ENCODE results near the gene STK11.
"Not testable (repeated sequence)": the region's sequence is repeated elsewhere in the genome, so short reads cannot be mapped to it uniquely, and the experiment has no call there.

STK11 gene

GRCh38 chr19:1238369-1239303 is 33.1 kb downstream of the STK11 start:
- no peak for DNase-seq

- no peak for DNase-seq
Measured at GRCh38 chr19:1239420-1239795, 33.8 kb downstream of the STK11 start.

- no peak for DNase-seq
Measured at GRCh38 chr19:1239796-1240737, 34.5 kb downstream of the STK11 start.

GRCh38 chr19:1240925-1241324 is 35.3 kb downstream of the STK11 start:
- DNase-seq, result no peak

GRCh38 chr19:1241417-1242095 is 36.0 kb downstream of the STK11 start, which contains the start of gene ATP5F1D:
TSS of gene ATP5F1D (plus strand) at chr19:1241751. CDS start at chr19:1241851, 100 bp downstream.
- DNase-seq, result no peak

GRCh38 chr19:1243768-1244692 is 38.5 kb downstream of the STK11 start:
- DNase-seq, result no peak

GRCh38 chr19:1244693-1245451 is 39.3 kb downstream of the STK11 start:
- no peak for DNase-seq

GRCh38 chr19:1245494-1246264 is 40.1 kb downstream of the STK11 start:
- DNase-seq, result no peak

- not testable (repeated sequence) for DNase-seq
Measured at GRCh38 chr19:1246265-1247087, 40.9 kb downstream of the STK11 start.

GRCh38 chr19:1247748-1248138 is 42.2 kb downstream of the STK11 start:
- DNase-seq, result no peak

GRCh38 chr19:1248139-1248785 is 42.7 kb downstream of the STK11 start, which contains the start of gene MIDN:
TSS of gene MIDN (plus strand) at chr19:1248583. CDS start at chr19:1250297, 1,714 bp downstream.
- no peak for DNase-seq

GRCh38 chr19:1248786-1249297 is 43.3 kb downstream of the STK11 start:
- no peak for DNase-seq

- DNase-seq, result no peak
Measured at GRCh38 chr19:1249298-1249989, 43.9 kb downstream of the STK11 start.

- DNase-seq, result no peak
Measured at GRCh38 chr19:1249990-1250436, 44.4 kb downstream of the STK11 start.

- no peak for DNase-seq
Measured at GRCh38 chr19:1250437-1251260, 45.1 kb downstream of the STK11 start.
